ENCODE measurements around the gene AGO1.

- TF ChIP-seq POLR2A (IDR thresholded peaks at IDR 0.05; ENCODE audit: low read depth, low read length) (no peak), POU2F2 (IDR thresholded peaks at IDR 0.05; ENCODE audit: low read depth, low read length) (no peak), POLR2AphosphoS5 (IDR thresholded peaks at IDR 0.05; ENCODE audit: low read depth, low read length) (no peak), TAF1 (IDR thresholded peaks at IDR 0.05; ENCODE audit: low read depth, low read length) (no peak), SPI1 (IDR thresholded peaks at IDR 0.05; ENCODE audit: low read depth, low read length) (no peak), PAX5 (IDR thresholded peaks at IDR 0.05; ENCODE audit: insufficient read depth, low read length, severe bottlenecking) (no peak)
These were observed 49.6 kb upstream of the AGO1 start for GRCh38 chr1:35833395-35833794.
